GM21367 (cell line): ENCODE measurements around the gene PRMT2.

Source experiments
- ATAC-seq: cut with Tn5 transposase; IDR thresholded peaks from one replicate; pipeline ENCODE4 v1.9.1; 2021; ENCODE audit not compliant: unreplicated experiment

Gene PRMT2

GRCh38 chr21:46641656-46642055 is 6.2 kb downstream of the PRMT2 start:
- no peak for ATAC-seq

DNA sequence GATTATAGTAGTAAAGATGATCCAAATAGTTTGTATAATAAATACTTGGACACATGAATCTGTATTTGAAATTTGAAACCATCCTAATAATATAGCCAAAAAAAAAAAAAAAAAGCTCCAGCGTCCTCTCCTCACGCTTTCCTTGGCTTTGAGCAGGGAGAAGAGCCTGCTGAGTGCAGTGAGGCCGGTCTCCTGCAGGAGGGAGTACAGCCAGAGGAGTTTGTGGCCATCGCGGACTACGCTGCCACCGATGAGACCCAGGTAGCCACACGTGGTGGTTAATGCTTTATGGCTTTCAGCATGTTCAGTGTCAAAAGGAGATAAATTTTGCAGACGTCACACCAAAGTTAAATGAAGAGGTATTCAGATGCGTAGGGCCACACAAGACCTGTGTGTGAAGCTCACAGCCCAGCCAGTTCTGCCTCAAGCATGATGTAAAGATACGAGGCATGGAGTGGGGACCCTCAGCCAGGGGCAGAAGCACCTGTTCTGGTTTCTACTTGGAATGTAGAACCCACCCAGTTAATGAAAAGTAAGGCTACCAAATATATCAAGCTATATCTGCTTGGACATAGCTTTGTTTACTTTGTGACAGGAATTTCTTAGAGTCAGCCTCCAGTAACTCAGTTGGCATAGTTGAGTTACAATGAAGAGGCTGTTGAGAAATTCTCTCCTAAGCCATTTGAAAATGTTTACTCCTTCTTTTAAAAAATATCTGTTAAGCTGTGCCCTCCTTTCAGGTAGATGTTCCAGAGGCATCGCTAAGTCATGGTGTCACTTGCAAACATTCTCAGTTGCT is 8.1 kb downstream of the PRMT2 start:
- ATAC-seq = no peak

GRCh38 chr21:46645840-46646239 is 10.4 kb downstream of the PRMT2 start:
- ATAC-seq = no peak

DNA sequence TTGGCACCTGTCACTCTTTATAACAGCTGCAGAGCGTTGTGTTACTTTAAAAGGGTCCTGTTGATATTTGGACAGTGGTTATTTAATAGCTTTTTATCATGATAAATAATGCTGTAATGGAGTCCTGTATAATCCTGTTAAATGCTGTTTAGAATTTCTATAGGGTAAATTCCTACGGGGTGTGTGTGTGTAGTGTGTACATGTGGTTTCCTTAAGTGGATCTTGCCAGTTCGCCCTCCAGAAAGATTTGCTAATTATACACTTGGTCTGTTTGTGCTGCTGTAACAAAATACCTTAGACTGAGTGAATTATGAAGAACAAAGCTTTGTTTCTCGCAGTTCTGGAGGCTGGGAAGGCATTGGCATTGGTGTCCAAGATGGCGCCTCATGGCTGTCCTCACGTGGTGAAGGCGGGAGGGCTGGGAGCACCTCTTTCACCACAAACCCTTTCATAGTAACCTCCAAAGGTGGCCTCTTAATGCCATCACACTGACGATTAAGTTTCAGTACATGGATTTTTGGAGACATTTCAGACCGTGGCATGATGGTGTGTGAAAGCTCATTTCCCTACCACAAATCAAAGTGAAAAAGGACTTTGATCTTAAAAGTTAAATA is 11.2 kb downstream of the PRMT2 start:
- no peak for ATAC-seq

GRCh38 chr21:46648539-46648938 is 13.1 kb downstream of the PRMT2 start:
- no peak for ATAC-seq

DNA sequence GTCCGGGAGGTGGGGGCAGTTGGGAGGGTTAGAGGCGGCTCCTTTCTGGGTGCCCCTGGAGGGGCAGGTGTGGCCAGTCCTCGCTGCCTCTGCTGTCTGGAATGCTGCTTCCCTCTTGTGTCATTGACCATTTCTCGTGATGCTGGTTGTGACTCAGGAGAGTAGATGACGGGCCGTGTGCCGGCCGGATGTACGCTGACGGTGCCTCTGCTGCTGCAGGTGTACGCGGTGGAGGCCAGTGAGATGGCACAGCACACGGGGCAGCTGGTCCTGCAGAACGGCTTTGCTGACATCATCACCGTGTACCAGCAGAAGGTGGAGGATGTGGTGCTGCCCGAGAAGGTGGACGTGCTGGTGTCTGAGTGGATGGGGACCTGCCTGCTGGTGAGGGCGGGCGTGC is 13.9 kb downstream of the PRMT2 start:
- ATAC-seq = no peak

DNA sequence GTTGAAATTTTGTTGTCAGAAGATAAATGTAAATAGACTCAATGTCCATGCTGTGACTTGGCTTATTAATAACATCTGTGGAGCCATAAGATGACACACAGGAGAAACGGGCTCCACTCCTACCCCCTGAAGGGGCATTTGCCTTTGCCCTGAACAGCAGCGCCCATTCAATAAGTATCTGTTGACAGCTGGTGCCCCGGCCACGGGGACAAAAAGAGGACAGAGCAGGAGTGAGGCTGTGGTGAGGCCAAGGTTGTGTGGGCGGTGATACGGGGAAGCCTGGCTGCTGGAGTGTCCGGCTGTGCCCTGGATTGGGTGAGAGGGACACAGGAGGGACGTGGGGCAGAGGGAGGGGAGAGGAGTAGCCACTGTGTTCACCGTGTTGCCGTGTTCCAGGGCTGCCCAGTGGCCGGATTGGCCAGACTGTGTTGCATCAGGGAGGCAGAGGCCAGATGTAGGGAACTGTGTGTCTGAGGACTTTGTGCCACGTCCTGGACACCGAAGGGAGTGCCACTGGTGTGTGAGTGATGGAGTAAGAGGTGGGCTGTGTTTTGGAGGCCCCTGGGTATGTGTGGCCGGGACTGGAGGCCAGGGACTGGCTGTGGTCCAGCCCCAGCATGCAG is 15.1 kb downstream of the PRMT2 start:
- no peak for ATAC-seq

GRCh38 chr21:46651121-46651520 is 15.6 kb downstream of the PRMT2 start:
- no peak for ATAC-seq

DNA sequence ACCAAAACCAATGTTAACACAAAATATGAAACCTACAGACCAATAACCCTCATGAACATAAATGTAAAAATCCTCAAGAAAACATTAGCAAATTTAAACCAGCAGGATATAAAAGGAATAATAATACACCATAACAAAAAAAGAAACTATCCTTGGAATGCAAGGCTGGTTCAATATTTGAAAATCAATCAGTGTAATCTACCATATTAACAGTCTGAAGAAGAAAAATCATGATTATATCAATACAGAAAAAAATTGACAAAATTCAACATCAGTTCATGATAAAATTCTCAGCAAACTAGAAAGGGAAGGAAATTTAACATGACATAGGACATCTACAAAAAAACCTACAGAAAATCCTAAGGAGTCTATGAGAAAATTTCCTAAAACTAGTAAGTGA is 19.8 kb downstream of the PRMT2 start:
- no peak for ATAC-seq

DNA sequence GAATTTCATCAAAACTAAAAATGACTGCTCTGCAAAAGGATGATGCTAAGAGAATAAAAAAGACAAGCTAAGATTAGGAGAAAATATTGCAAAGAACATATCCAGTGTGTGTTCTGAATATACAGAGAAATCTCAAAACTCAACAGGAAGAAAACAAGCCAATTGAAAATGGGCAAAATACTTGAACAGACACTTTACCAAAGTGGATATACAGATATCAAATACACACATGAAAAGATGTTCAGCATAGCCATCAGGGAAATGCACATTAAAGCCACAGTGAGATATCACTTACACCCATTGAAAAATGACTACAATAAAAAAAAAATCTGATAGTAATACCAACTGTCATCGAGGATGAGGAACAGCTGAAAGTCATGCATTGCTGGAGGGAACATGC is 21.3 kb downstream of the PRMT2 start:
- ATAC-seq = no peak

GRCh38 chr21:46660505-46660904 is 25.0 kb downstream of the PRMT2 start:
- no peak for ATAC-seq

DNA sequence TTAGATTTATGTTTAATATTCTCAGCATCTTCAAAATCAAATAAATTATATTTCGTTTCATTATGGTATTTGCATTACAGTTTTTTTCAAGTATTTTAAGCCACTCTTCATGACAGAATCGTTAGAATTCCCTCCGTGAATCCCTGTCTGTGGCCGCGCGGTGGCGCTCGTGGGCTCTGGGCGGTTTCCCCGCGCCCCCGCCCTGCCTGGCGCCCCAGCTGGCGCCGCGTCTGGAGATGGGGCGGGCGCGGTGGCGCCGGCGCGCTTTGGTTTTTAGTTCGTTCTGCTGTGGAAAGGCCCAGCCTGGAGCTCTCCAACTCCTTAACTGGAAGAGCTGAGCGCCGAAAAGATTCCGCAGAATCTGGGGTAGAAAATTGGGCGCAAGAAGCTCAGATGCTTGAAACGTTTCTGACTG is 25.7 kb downstream of the PRMT2 start:
- ATAC-seq = no peak

GRCh38 chr21:46661642-46662366 is 26.3 kb downstream of the PRMT2 start:
- no peak for ATAC-seq

GRCh38 chr21:46662367-46662654 is 26.8 kb downstream of the PRMT2 start:
- no peak for ATAC-seq

- no peak for ATAC-seq
Measured at GRCh38 chr21:46662765-46663500, 27.5 kb downstream of the PRMT2 start.

GRCh38 chr21:46663754-46664153 is 28.3 kb downstream of the PRMT2 start:
- ATAC-seq = no peak

GRCh38 chr21:46664316-46664995 is 29.0 kb downstream of the PRMT2 start:
- ATAC-seq = no peak

GRCh38 chr21:46665566-46665965 is 30.1 kb downstream of the PRMT2 start:
- ATAC-seq = no peak

- ATAC-seq = no peak
Measured at GRCh38 chr21:46666941-46667740, 31.7 kb downstream of the PRMT2 start.
